GM12878 (cell line): ENCODE measurements around the gene TAB2. TPM values are rescaled to one million over a fixed set of nuclear protein-coding genes. Genes with fewer than 3 reads are reported as not detected.

Experiments used
- ATAC-seq: fragments of 200-7000 bp; cut with Tn5 transposase; 3 replicates; pipeline ENCODE4 v1.9.1; 2020; ENCODE audit warnings: mild to moderate bottlenecking, moderate library complexity
- BruUV-seq: library from RNA; stranded (reverse); fragments of 400-500 nt; replicated peaks from 2 replicates; lab custom pipeline; 2021; lab: Mats Ljungman, UMichigan
- CTCF ChIA-PET: fragments of 300-600 bp; sonication (Branson Sonifier 250); formaldehyde crosslinking; extraction: SDS; loops from one replicate; lab custom pipeline; 2021; ENCODE audit warnings: inconsistent platforms; lab: Yijun Ruan, JAX
- POLR2A ChIA-PET: fragments of 350-600 bp; formaldehyde crosslinking; extraction: SDS; loops from one replicate; lab custom pipeline; 2021; ENCODE audit warnings: inconsistent platforms; lab: Charles Lee
- RAD21 ChIA-PET: fragments of 300-600 bp; sonication (Branson Sonifier 250); formaldehyde crosslinking; loops from one replicate; lab custom pipeline; 2023; ENCODE audit warnings: antibody characterized with exemption; ENCODE audit not compliant: unreplicated experiment; lab: Charles Lee
- SMC1A ChIA-PET: fragments of 300-600 bp; sonication (Branson Sonifier 250); formaldehyde crosslinking; loops from one replicate; lab custom pipeline; 2023; ENCODE audit not compliant: unreplicated experiment, uncharacterized antibody; lab: Charles Lee
- DNase-seq: peaks from one replicate; pipeline ENCODE4 v3.0.0-alpha.2; 2011; ENCODE audit warnings: low read depth, low spot score
- FAIRE-seq: peaks from 3 replicates; lab custom pipeline; 2011; peaks lifted over from hg19 to GRCh38; lab: Jason Lieb, UNC
- H2AFZ ChIP-seq: 2 replicates; pipeline ENCODE4 v1.6.0; 2011; ENCODE audit warnings: low read depth, low read length, control low read depth; ENCODE audit not compliant: control insufficient read depth
- H3K27ac ChIP-seq: 2 replicates; pipeline ENCODE4 v1.5.1; 2011; ENCODE audit warnings: control low read depth; ENCODE audit not compliant: control insufficient read depth, insufficient read depth
- H3K27me3 ChIP-seq, 2 experiments: replicated peaks in 1 of 2; 2 replicates each; pipeline versions ENCODE4 v1.6.0 to v1.6.1; 2011; ENCODE audit warnings: low read length in 1 of 2; ENCODE audit not compliant: control insufficient read depth in 2 of 2, insufficient read depth in 2 of 2
- H3K36me3 ChIP-seq, 2 experiments: 2 replicates each; pipeline ENCODE4 v1.5.1; 2011; ENCODE audit warnings: low read length in 1 of 2; ENCODE audit not compliant: control insufficient read depth in 2 of 2, insufficient read depth in 2 of 2
- H3K4me1 ChIP-seq: 2 replicates; pipeline ENCODE4 v1.6.1; 2011; ENCODE audit warnings: mild to moderate bottlenecking, low read length, moderate library complexity, mixed read lengths; ENCODE audit not compliant: control insufficient read depth, insufficient read depth
- H3K4me2 ChIP-seq: 2 replicates; pipeline ENCODE4 v1.6.0; 2011; ENCODE audit warnings: control low read depth; ENCODE audit not compliant: control insufficient read depth, insufficient read depth
- H3K4me3 ChIP-seq: fragments of 200-600 bp; sonication (generic); 2 replicates; pipeline ENCODE4 v1.5.1; 2016
- H3K79me2 ChIP-seq: 2 replicates; pipeline ENCODE4 v1.6.0; 2011; ENCODE audit warnings: low read length; ENCODE audit not compliant: control insufficient read depth, insufficient read depth
- H3K9ac ChIP-seq: 2 replicates; pipeline ENCODE4 v1.8.0; 2011; ENCODE audit warnings: low read length, control low read depth, mixed read lengths; ENCODE audit not compliant: control insufficient read depth, insufficient read depth
- H3K9me3 ChIP-seq: replicated peaks from 3 replicates; pipeline ENCODE4 v1.5.1; 2011; ENCODE audit warnings: mild to moderate bottlenecking, low read length; ENCODE audit not compliant: control insufficient read depth, insufficient read depth
- H4K20me1 ChIP-seq: 2 replicates; pipeline ENCODE4 v1.6.0; 2011; ENCODE audit not compliant: control insufficient read depth, insufficient read depth
- BHLHE40 ChIP-seq, 2 experiments: fragments of 450-650 bp in 1 of 2; IDR thresholded peaks; 2 replicates each; pipeline ENCODE4 v1.6.1; 2011 to 2017; ENCODE audit warnings: low read depth in 2 of 2, borderline replicate concordance in 1 of 2, improper control_type of control experiment in 1 of 2, low read length in 1 of 2, mild to moderate bottlenecking in 1 of 2
- GABPA ChIP-seq: IDR thresholded peaks from 2 replicates; pipeline ENCODE4 v1.6.1; 2014; ENCODE audit warnings: antibody characterized with exemption, low read depth, mild to moderate bottlenecking, inconsistent platforms
- IRF4 ChIP-seq: IDR thresholded peaks from 2 replicates; pipeline ENCODE4 v1.6.1; 2011; ENCODE audit warnings: low read depth, low read length
- KDM1A ChIP-seq: fragments of 200-600 bp; sonication (generic); IDR thresholded peaks from 2 replicates; pipeline ENCODE4 v1.6.1; 2016; ENCODE audit warnings: borderline replicate concordance
- MYB ChIP-seq: fragments of 150-350 bp; IDR thresholded peaks from 2 replicates; pipeline ENCODE4 v1.6.1; 2014; ENCODE audit warnings: mild to moderate bottlenecking, low read depth, low read length, borderline replicate concordance
- TCF3 ChIP-seq: IDR thresholded peaks from 2 replicates; pipeline ENCODE4 v1.6.1; 2012; ENCODE audit warnings: low read depth, mild to moderate bottlenecking, low read length, borderline replicate concordance; ENCODE audit not compliant: insufficient read depth
- ZNF217 ChIP-seq: fragments of 450-650 bp; IDR thresholded peaks from 2 replicates; pipeline ENCODE4 v1.6.1; 2017; ENCODE audit warnings: antibody characterized with exemption, mild to moderate bottlenecking
- WGBS: methylation state at CpG from one replicate; pipeline ENCODE4 v1.1.6; 2016; ENCODE audit warnings: low lambda C conversion rate; ENCODE audit not compliant: insufficient replicate concordance, insufficient coverage; ENCODE audit errors: missing lambda C conversion rate; 5-methylcytosine and 5-hydroxymethylcytosine counted together
- in situ Hi-C: fragments of 300-500 bp; cut with MboI; formaldehyde crosslinking; loops from 9 replicates; pipeline ENCODE4 v1.14.3; 2018; ENCODE audit warnings: mixed read lengths
- intact Hi-C: fragments of 100-400 bp; cut with micrococcal nuclease; formaldehyde crosslinking; loops from one replicate; pipeline ENCODE4 v1.14.2; 2022; ENCODE audit not compliant: unreplicated experiment
- polyA plus RNA-seq, 11 experiments: library from polyadenylated mRNA; depleted of rRNA in 4 of 11; unstranded in 6 of 11; stranded (reverse) in 5 of 11; fragments of >200 nt; fragmentation: Nextera tagmentation in 4 of 11; fragmentation: Illumina TruSeq in 1 of 11; extraction: Ambion mirVana in 4 of 11; extraction: Trizol in 1 of 11; gene quantifications; 1 replicate in 1 of 11; 2 replicates in 10 of 11; pipeline versions ENCODE4 v1.2.1 to v1.2.3, GENCODE V29; 2011 to 2016; ENCODE audit warnings: inconsistent platforms in 2 of 11, missing spikeins in 2 of 11, low read depth in 1 of 11
- total RNA-seq, 4 experiments: library from RNA; depleted of rRNA in 3 of 4; stranded (reverse); fragments of >200 nt in 3 of 4; fragmentation: Illumina TruSeq in 1 of 4; extraction: Trizol in 1 of 4; gene quantifications; 2 replicates each; pipeline versions ENCODE4 v1.2.1 to v1.2.3, GENCODE V29; 2013 to 2021
- TF ChIP-seq, protein P1 (sequence below): fragments of 450-650 bp; IDR thresholded peaks from 2 replicates; pipeline ENCODE4 v1.6.1; 2016; ENCODE audit warnings: mild to moderate bottlenecking

Gene TAB2
- total and polyA plus RNA-seq, 10 of the 15 experiments (the other 5 are each of a cell fraction or from before 2014, with no cell fraction given): 8.9 to 66.3 (median 23.0) TPM

- ChIA-PET CTCF (interaction anchor here (1.5 to 7.2 kb wide), 5 partner anchors 10 to 199 kb away, joined by 3 to 56 read pairs (median 7); no protein-coding TSS in a partner anchor), SMC1A (interaction anchor here (0.8 to 10.6 kb wide), 11 partner anchors 12 to 192 kb away, joined by 3 to 199 read pairs (median 4); no protein-coding TSS in a partner anchor), POLR2A (interaction anchor here (0.9 to 1.7 kb wide), 3 partner anchors 9 to 11 kb away, joined by 3 to 7 read pairs (median 5); no protein-coding TSS in a partner anchor), RAD21 (interaction anchor here (0.9 to 6.2 kb wide), 8 partner anchors 8 to 245 kb away, joined by 3 to 74 read pairs (median 3); no protein-coding TSS in a partner anchor)
- TF ChIP-seq MYB (no peak), GABPA (no peak), ZNF217 (no peak), BHLHE40 (IDR thresholded peaks at IDR 0.05; ENCODE audit: borderline replicate concordance in 1 of 2, low read depth in 2 of 2, low read length in 1 of 2) (no peak), TCF3 (no peak), KDM1A (no peak), IRF4 (no peak)
- TF ChIP-seq, protein P1, sequence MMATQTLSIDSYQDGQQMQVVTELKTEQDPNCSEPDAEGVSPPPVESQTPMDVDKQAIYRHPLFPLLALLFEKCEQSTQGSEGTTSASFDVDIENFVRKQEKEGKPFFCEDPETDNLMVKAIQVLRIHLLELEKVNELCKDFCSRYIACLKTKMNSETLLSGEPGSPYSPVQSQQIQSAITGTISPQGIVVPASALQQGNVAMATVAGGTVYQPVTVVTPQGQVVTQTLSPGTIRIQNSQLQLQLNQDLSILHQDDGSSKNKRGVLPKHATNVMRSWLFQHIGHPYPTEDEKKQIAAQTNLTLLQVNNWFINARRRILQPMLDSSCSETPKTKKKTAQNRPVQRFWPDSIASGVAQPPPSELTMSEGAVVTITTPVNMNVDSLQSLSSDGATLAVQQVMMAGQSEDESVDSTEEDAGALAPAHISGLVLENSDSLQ: no peak
- H3K36me3 ChIP-seq: peaks cover 0 to 5% of the 10 kb centered on the region in 2 experiments; a peak in 1 of 4 replicates
- H2AFZ ChIP-seq: no peak overlapping the region
- H3K4me1 ChIP-seq: peaks cover 20% of the 10 kb centered on the region
- H4K20me1 ChIP-seq: peaks cover 8% of the 10 kb centered on the region
- no peak for FAIRE-seq
- H3K9me3 ChIP-seq: no peaks in the 10 kb centered on the region
- H3K27ac ChIP-seq: no peak overlapping the region
- H3K4me3 ChIP-seq: no peak overlapping the region
- no peak for DNase-seq
- no peaks in the 10 kb centered on the region for H3K27me3 ChIP-seq
- 83% methylated on average over 3 of the region's 3 CpGs for WGBS
- BruUV-seq: no TSS peak
- peaks cover 98% of the 10 kb centered on the region for H3K79me2 ChIP-seq
- ATAC-seq: no peak
- H3K9ac ChIP-seq: no peak overlapping the region
- in situ Hi-C loops (no loop called here), intact Hi-C loops (no loop called here)
- H3K4me2 ChIP-seq: no peak overlapping the region
Observed at GRCh38 chr6:149325648-149326236, 8.2 kb downstream of the TAB2 start.
